ENCODE measurements around the gene NMNAT3.

Gene NMNAT3

GRCh38 chr3:139521144-139521543 lies 156.6 kb downstream of the NMNAT3 start:
- no peak for DNase-seq (ENCODE audit: low read depth in 2 of 2)

DNA sequence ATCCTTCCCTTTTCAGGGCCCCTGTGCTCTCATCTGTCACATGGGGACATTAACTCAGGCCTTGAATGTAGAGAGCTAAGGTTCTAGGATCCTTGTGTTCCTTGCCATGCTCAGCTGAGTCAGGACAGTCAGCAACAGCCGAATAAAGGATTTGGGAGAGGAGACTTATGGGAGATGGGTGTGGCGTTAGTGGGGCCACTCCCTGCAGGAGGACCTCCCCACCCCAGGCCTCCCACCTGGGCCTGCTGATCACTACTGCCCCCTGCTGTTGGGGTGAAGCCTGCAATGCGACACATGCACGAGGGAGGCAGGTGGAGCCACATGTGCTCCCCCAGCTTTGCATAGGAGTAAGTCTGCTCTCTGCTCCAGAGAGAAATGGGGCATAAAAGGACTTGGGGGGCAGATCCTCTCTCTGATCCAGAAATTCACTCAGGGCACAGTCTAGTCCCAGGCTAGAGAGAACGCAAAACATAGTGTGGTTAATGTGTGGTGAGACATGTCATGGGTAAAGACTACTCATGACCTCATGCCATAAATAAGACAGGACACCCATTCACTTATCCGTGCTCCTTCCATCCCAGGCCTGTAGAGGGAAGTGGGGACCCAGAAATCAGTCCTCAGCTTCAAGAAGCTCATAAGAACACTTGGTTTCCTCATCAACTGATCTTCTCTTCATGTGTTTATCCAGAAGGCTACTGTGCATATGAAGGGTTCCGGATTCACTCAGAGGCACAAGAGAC lies 157.6 kb downstream of the NMNAT3 start:
- DNase-seq (ENCODE audit: low read depth in 2 of 2) = no peak

- no peak for DNase-seq (ENCODE audit: low read depth in 2 of 2)
These were observed 158.6 kb downstream of the NMNAT3 start for GRCh38 chr3:139518926-139519842.

- DNase-seq (ENCODE audit: low read depth in 2 of 2) = no peak
These were observed 159.5 kb downstream of the NMNAT3 start for GRCh38 chr3:139518306-139518705.

GRCh38 chr3:139517321-139518065 lies 160.3 kb downstream of the NMNAT3 start:
- no peak for DNase-seq (ENCODE audit: low read depth in 2 of 2)

DNA sequence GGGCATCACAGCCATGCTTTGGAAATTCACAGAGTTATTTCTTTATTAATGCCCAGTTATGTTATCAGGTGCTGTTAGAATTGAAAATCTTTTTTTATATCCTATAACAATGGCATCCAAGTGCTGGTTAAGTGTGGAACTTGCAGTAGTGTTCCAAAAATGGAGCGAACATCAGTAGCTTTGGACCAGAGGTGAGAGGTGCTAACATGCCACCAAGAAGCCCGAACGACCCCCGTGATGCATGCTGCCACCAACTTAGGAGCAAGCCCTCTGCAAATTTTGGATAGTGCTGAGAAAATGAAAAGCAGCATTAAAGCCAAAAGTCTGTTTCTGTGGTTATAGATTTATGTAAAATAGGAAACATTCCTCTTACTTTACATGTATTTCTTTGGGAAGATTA lies 163.0 kb downstream of the NMNAT3 start:
- no peak for DNase-seq (ENCODE audit: low read depth in 2 of 2)
